Psoas muscle (tissue), 8 donors: ENCODE measurements around the gene LARP1. TPM values are rescaled to one million over a fixed set of nuclear protein-coding genes. Genes with fewer than 3 reads are reported as not detected.

Source experiments
- ATAC-seq, 4 donors: fragments of 200-7000 bp; cut with Tn5 transposase; one replicate each; pipeline ENCODE4 v1.9.1; 2020; ENCODE audit warnings: moderate library complexity in 3 of 4, mild to moderate bottlenecking in 2 of 4
- DNase-seq, 2 donors: peaks; one replicate each; pipeline ENCODE4 v3.0.0-alpha.2; 2020
- H3K27ac ChIP-seq: fragments of 200-600 bp; one replicate; pipeline ENCODE4 v1.8.0; 2022
- H3K27me3 ChIP-seq, 3 donors: fragments of 200-600 bp in 1 of 3; one replicate each; pipeline versions ENCODE4 v1.6.1 to v1.8.0; 2013 to 2022; ENCODE audit warnings: low read length in 2 of 3, mild to moderate bottlenecking in 2 of 3, moderate library complexity in 1 of 3; ENCODE audit not compliant: insufficient read depth in 3 of 3
- H3K36me3 ChIP-seq, 2 donors: fragments of 200-600 bp in 1 of 2; one replicate each; pipeline versions ENCODE4 v1.6.1 to v1.8.0; 2013 to 2022; ENCODE audit warnings: low read depth in 1 of 2, mild to moderate bottlenecking in 1 of 2, moderate library complexity in 1 of 2; ENCODE audit not compliant: insufficient read depth in 1 of 2
- H3K4me1 ChIP-seq: fragments of 200-600 bp; one replicate; pipeline ENCODE4 v1.8.0; 2022
- H3K4me3 ChIP-seq: fragments of 200-600 bp; one replicate; pipeline ENCODE4 v1.8.0; 2022; ENCODE audit warnings: mild to moderate bottlenecking
- H3K9me3 ChIP-seq: fragments of 200-600 bp; one replicate; pipeline ENCODE4 v1.8.0; 2022
- WGBS, 3 donors: extraction: QIAGEN DNeasy Blood & Tissue Kit; methylation state at CpG; one replicate each; pipeline versions ENCODE4 v1.1.6 to v1.1.7; 2013; 5-methylcytosine and 5-hydroxymethylcytosine counted together
- intact Hi-C, 2 donors: fragments of 100-400 bp; cut with DNase I; formaldehyde crosslinking; loops; one replicate each; pipeline versions ENCODE4 v1.11.0 to v1.14.2; 2022
- polyA plus RNA-seq, 3 donors: library from polyadenylated mRNA; stranded (reverse); fragments of 200-250 nt; gene quantifications; one replicate each; pipeline ENCODE4 v1.2.3, GENCODE V29; 2013
- total RNA-seq, 4 donors: library from RNA; stranded (reverse); fragmentation: NEBNext Ultra II Directional in 2 of 4; extraction: Animal tissue kit (Norgen Biotek cat#: 25700) in 2 of 4; gene quantifications; one replicate each; pipeline versions ENCODE4 v1.2.1 to v1.2.4, GENCODE V29; 2021 to 2023
- TF ChIP-seq, protein P1 (sequence below): fragments of 200-600 bp; IDR thresholded peaks from one replicate; pipeline ENCODE4 v1.8.0; 2022; ENCODE audit warnings: antibody characterized with exemption
- donor health status: healthy with polysubstance abuse.
- donor health status: DM: no; HTN: no; CAD: no; lungs with moderate emphysema.
- donor health status: Bipolar disorder and iron deficiency.
- donor health status: healthy.
- donor health status: DM: yes; HTN: yes; CAD: no.
- donor health status: DM: no; HTN: no; CAD: no.
- donor health status: DM: no; HTN: no; CAD: no.
- donor health status: DM: yes; HTN: yes; CAD: no.

Gene LARP1
- total and polyA plus RNA-seq, 7 donors: 34.1 to 173 (median 108) TPM

DNA sequence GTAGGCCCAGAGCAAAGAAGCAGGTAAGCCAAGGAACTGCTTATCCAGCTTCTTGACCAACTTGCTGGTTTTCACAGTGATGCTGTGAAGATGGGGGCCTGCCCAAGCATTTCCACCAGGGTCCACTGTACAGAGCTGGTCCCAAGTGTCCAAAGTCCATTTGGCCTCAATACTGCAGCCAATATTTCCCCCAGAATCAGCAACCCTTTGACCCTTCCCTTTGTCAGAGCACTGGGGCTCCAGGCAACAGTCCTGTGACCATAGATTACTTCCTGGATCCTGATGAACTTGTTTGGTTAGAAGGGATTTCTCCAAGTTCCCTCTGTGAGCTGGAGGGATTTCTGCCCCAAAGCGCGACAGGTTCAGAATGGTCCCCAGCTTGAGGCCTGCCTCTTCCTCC, 68.9 kb downstream of the LARP1 start:
- Histone ChIP-seq H3K4me1 (no peaks in the 10 kb centered on the region), H3K36me3 (peaks cover 4 to 67% of the 10 kb centered on the region in 2 donors), H3K4me3 (no peak overlapping the region), H3K9me3 (no peaks in the 10 kb centered on the region), H3K27me3 (no peaks in the 10 kb centered on the region), H3K27ac (no peak overlapping the region)
- intact Hi-C loops: no loop called here
- TF ChIP-seq, protein P1, sequence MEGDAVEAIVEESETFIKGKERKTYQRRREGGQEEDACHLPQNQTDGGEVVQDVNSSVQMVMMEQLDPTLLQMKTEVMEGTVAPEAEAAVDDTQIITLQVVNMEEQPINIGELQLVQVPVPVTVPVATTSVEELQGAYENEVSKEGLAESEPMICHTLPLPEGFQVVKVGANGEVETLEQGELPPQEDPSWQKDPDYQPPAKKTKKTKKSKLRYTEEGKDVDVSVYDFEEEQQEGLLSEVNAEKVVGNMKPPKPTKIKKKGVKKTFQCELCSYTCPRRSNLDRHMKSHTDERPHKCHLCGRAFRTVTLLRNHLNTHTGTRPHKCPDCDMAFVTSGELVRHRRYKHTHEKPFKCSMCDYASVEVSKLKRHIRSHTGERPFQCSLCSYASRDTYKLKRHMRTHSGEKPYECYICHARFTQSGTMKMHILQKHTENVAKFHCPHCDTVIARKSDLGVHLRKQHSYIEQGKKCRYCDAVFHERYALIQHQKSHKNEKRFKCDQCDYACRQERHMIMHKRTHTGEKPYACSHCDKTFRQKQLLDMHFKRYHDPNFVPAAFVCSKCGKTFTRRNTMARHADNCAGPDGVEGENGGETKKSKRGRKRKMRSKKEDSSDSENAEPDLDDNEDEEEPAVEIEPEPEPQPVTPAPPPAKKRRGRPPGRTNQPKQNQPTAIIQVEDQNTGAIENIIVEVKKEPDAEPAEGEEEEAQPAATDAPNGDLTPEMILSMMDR: no peak
- ATAC-seq (no peak), DNase-seq (no peak)
- 98 to 100% (median 99%) methylated on average over 2 of the region's 2 CpGs for WGBS, 3 donors

DNA sequence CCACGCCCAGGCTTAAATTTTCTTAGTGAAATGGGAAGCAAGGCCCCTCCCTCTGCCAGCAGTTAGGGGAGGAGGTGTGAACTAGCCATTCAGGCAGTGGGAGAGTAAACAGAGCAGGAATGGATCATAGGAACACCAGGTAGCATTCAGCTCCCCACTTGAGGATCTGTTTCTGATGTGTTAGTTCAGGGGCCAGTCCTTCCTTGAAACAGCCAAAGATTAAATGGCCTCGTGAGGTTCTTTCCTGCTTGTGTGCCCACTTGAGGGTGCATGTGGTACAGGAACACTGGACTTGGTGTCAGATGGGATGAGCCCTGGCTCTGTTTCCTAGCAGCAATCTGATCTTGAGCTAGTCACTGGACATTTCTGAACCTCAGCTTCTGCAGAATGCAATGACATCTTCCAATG, 74.0 kb downstream of the LARP1 start:
- Histone ChIP-seq H3K27me3 (no peaks in the 10 kb centered on the region), H3K36me3 (peaks cover 0 to 64% of the 10 kb centered on the region in 2 donors), H3K9me3 (no peaks in the 10 kb centered on the region), H3K27ac (no peak overlapping the region), H3K4me1 (no peaks in the 10 kb centered on the region), H3K4me3 (no peak overlapping the region)
- DNase-seq (no peak), ATAC-seq (peak; percentile 32 to 79 (median 64))
- TF ChIP-seq, protein P1: no peak
- WGBS, 3 donors: 61 to 84% (median 63%) methylated on average over 2 of the region's 2 CpGs
- intact Hi-C loops: no loop called here

DNA sequence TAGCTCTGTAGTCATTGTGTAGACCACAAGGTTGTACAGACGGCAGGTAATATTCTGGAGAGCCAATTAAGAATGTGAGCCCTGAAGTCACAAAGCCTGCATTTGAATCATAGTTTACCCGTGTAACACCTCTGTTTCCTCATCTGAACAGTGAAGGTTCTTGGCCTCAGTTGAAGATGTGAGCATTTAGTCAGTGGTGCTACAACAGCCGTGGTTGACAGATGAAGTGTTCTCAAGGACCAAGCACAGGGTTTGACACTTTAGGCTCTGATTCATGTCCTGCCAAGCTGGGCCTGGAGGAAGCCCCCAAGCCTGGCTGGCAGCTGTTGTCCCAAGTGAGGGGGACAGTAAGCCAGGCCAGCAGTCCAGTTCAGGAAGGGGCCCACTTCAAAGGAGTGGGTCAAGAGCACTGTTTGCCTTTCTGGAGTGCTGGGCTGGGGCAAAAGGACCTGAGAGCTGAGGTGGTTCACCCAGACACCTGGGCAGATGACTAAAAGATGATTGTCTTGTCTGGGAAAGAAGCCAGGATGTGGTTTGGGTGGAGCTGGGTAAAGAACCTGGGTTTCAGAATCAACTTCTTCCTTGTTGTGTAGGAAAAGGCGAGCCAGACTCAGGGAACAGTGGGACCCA, 74.5 kb downstream of the LARP1 start:
- DNase-seq (no peak), ATAC-seq (peak in 1 of 4 donors; percentile 28)
- Histone ChIP-seq H3K36me3 (peaks cover 0 to 63% of the 10 kb centered on the region in 2 donors), H3K9me3 (no peaks in the 10 kb centered on the region), H3K27me3 (no peaks in the 10 kb centered on the region), H3K4me3 (no peak overlapping the region), H3K27ac (no peak overlapping the region), H3K4me1 (peaks cover 2% of the 10 kb centered on the region)
- TF ChIP-seq, protein P1: no peak
- intact Hi-C loops: no loop called here
- WGBS, 3 donors: 68 to 81% (median 71%) methylated on average over 4 of the region's 4 CpGs

DNA sequence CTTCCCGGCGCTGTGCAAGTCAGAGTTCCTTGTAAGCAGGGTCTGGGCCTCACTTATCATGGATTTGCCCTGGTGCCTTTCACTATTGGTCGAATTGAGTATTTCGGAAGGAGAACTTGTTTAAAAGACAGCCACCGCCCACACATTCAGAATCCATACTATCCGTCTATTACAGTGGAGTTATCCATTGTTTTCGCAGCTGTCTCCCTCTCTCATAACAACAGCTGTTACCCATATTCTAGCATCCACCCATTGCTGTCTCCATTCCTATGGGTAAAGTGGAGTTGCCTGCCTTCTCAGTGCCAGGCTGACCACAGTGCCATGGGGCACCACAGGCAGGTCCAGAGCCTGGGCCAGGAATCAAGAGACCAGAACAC, 75.0 kb downstream of the LARP1 start:
- WGBS, 3 donors: 81 to 84% (median 84%) methylated on average over 7 of the region's 7 CpGs
- intact Hi-C loops: no loop called here
- H3K36me3 ChIP-seq: peaks cover 0 to 63% of the 10 kb centered on the region in 2 donors

More for the DNA sequence above, 75.0 kb downstream of the LARP1 start:
- H3K4me1 ChIP-seq: peaks cover 5% of the 10 kb centered on the region
- ATAC-seq (no peak), DNase-seq (no peak)
- H3K4me3 ChIP-seq: no peak overlapping the region
- TF ChIP-seq, protein P1: no peak
- H3K27ac ChIP-seq: no peak overlapping the region
- H3K27me3 ChIP-seq: no peaks in the 10 kb centered on the region
- H3K9me3 ChIP-seq: no peaks in the 10 kb centered on the region
